Measurements from ENCODE around the gene HUS1. TPM values are rescaled to one million over a fixed set of nuclear protein-coding genes. Genes with fewer than 3 reads are reported as not detected.
A peak's percentile ranks its signal among the peaks of the same experiment; 100 is the strongest.

The HUS1 gene
- total and polyA plus RNA-seq, 8 donors, result 4.6 to 16.3 (median 13.7) TPM

GRCh38 chr7:47947355-47947749 is 32.1 kb downstream of the HUS1 start:
- no peaks in the 10 kb centered on the region for H3K9me3 ChIP-seq
- no peaks in the 10 kb centered on the region for H3K27me3 ChIP-seq
- intact Hi-C loops (cut with DNase I), result loop anchor here in 2 of 3 donors (5.0 kb wide), 1 partner anchor 160 kb away; no protein-coding TSS in a partner anchor
- ATAC-seq (no peak), DNase-seq (no peak), FAIRE-seq (no peak)
- H3K27ac ChIP-seq, result no peak overlapping the region
- WGBS, 2 donors, result 95 to 96% methylated on average over 7 of the region's 7 CpGs
- H3K36me3 ChIP-seq, result no peaks in the 10 kb centered on the region
- TF ChIP-seq CTCF (IDR thresholded peaks at IDR 0.05), result no peak
- H3K4me3 ChIP-seq, result no peak overlapping the region
- no peaks in the 10 kb centered on the region for H3K4me1 ChIP-seq

GRCh38 chr7:47946581-47947354 is 32.6 kb downstream of the HUS1 start:
- ATAC-seq, result no peak
- intact Hi-C loops (cut with DNase I), result loop anchor here in 2 of 3 donors (5.0 kb wide), 1 partner anchor 161 kb away; no protein-coding TSS in a partner anchor
- Histone ChIP-seq H3K27ac (no peak overlapping the region), H3K9me3 (no peaks in the 10 kb centered on the region), H3K36me3 (no peaks in the 10 kb centered on the region), H3K4me1 (no peaks in the 10 kb centered on the region), H3K27me3 (no peaks in the 10 kb centered on the region), H3K4me3 (no peak overlapping the region)
- TF ChIP-seq CTCF (IDR thresholded peaks at IDR 0.05), result no peak
- DNase-seq, result no peak
- no peak for FAIRE-seq
- 70% methylated on average over 7 of the region's 7 CpGs for WGBS, 2 donors

GRCh38 chr7:47945261-47946015 is 34.0 kb downstream of the HUS1 start:
- H3K27me3 ChIP-seq, result no peaks in the 10 kb centered on the region
- DNase-seq (peak in 5 of 6 donors; percentile 45 to 91 (median 72)), FAIRE-seq (peak; percentile 56), ATAC-seq (peak; percentile 63 to 87 (median 76))
- H3K4me1 ChIP-seq, result no peaks in the 10 kb centered on the region
- H3K4me3 ChIP-seq, result no peak overlapping the region
- H3K36me3 ChIP-seq, result no peaks in the 10 kb centered on the region
- intact Hi-C loops (cut with DNase I), result loop anchor here in 2 of 3 donors (5.0 kb wide), 1 partner anchor 162 kb away; no protein-coding TSS in a partner anchor
- H3K9me3 ChIP-seq, result no peaks in the 10 kb centered on the region
- 39 to 42% methylated on average over 8 of the region's 8 CpGs for WGBS, 2 donors
- TF ChIP-seq CTCF (IDR thresholded peaks at IDR 0.05), result peak; percentile 44 to 78 (median 66)
- no peak overlapping the region for H3K27ac ChIP-seq

GRCh38 chr7:47944536-47945260 is 34.7 kb downstream of the HUS1 start:
- no peak for TF ChIP-seq CTCF (IDR thresholded peaks at IDR 0.05)
- H3K27ac ChIP-seq, result no peak overlapping the region
- intact Hi-C loops (cut with DNase I), result loop anchor here in 2 of 3 donors (5.0 kb wide), 1 partner anchor 163 kb away; no protein-coding TSS in a partner anchor
- DNase-seq, result no peak
- H3K36me3 ChIP-seq, result no peaks in the 10 kb centered on the region
- WGBS, 2 donors, result 54 to 59% methylated on average over 12 of the region's 12 CpGs
- no peaks in the 10 kb centered on the region for H3K4me1 ChIP-seq
- ATAC-seq, result no peak
- FAIRE-seq, result no peak
- H3K27me3 ChIP-seq, result no peaks in the 10 kb centered on the region
- no peaks in the 10 kb centered on the region for H3K9me3 ChIP-seq
- H3K4me3 ChIP-seq, result no peak overlapping the region

Measured in pancreas (tissue), 10 donors.